ENCODE measurements around the gene C1QTNF6.

GRCh38 chr22:37188901-37189466 lies 937 bp upstream of the C1QTNF6 start:
- TF ChIP-seq ARNTL (CRISPR knock-in tag; IDR thresholded peaks at IDR 0.05; ENCODE audit: borderline replicate concordance, low read depth) (no peak), ZNF70 (CRISPR knock-in tag; IDR thresholded peaks at IDR 0.05) (no peak), CSRNP3 (CRISPR knock-in tag; IDR thresholded peaks at IDR 0.05) (no peak), ESRRG (CRISPR knock-in tag; IDR thresholded peaks at IDR 0.05) (no peak), CREB5 (CRISPR knock-in tag; IDR thresholded peaks at IDR 0.05; ENCODE audit: low read depth) (no peak), ZFP30 (CRISPR knock-in tag; IDR thresholded peaks at IDR 0.05) (no peak), POU6F1 (CRISPR knock-in tag; IDR thresholded peaks at IDR 0.05; ENCODE audit: borderline replicate concordance, low read depth) (no peak), TSHZ2 (CRISPR knock-in tag; IDR thresholded peaks at IDR 0.05) (no peak), CSDC2 (CRISPR knock-in tag; IDR thresholded peaks at IDR 0.05) (no peak), RARB (CRISPR knock-in tag; IDR thresholded peaks at IDR 0.05) (no peak), ZFP3 (CRISPR knock-in tag; IDR thresholded peaks at IDR 0.05) (no peak), PPARA (CRISPR knock-in tag; IDR thresholded peaks at IDR 0.05; ENCODE audit: borderline replicate concordance) (no peak)
